IPS-18c (cell line): ENCODE data around the gene SDK1.

Source experiments
- H3K4me3 ChIP-seq: 2 replicates; pipeline ENCODE4 v1.7.0; 2013; ENCODE audit warnings: low read depth, mild to moderate bottlenecking, low read length, moderate library complexity; ENCODE audit not compliant: insufficient read depth
- H3K9me3 ChIP-seq: one replicate; pipeline ENCODE4 v1.6.1; 2013; ENCODE audit warnings: mild to moderate bottlenecking, low read length, moderate library complexity; ENCODE audit not compliant: control insufficient read depth, insufficient read depth

The SDK1 gene

DNA sequence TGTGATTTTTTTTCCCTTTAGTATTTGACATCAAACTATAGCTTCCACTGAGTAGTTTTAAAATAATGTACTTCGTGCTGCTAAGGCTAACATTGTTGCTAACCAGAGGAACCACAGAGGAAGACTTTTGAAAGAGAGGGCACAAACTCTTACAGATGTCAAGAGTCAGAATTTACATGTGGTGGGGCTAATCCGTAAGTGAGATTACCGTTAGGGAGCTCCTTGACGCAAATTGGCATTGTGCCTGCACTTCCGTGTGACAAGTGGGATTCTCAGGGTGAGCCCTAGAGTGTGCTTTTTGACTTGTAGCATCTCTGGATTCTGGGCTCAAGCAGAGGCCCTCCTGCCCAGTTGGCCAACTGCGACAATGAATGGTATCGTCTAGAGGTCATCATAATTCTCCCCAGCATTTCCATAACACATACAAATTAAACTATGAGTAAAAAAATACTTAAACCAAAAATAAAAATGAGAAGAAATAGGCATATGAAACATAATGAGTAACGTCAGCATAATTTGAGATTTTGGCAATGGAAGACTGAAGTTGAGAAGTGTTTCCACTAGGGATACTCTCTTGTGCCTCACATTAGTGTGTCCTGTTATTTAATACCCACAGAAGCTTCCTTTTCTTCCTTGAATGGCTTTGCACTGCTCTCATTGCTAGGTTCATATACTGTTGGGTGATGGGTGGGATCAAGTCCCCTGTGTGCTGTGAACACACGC lies 164.0 kb downstream of the SDK1 start:
- H3K4me3 ChIP-seq, result no peak overlapping the region
- H3K9me3 ChIP-seq, result no peaks in the 10 kb centered on the region

DNA sequence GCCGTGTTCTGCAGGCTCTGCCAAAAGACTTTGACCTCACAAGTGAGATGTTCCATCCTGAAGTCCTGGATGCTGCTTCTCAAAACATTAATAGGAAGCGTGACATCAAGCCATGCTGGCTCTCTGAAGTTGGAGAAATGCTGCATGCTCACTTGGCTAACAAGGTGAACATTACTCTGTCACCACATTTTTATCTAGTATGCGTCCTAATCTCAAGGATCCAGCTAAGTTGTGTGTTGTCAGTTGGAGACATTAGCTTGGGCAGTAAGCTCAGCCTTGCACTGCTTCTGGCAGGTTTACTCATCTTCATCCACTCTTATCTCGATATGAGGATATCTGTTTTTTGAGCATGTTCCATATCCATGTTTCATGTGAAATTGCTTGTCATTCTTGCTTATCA lies 165.2 kb downstream of the SDK1 start:
- Histone ChIP-seq H3K4me3 (no peak overlapping the region), H3K9me3 (no peaks in the 10 kb centered on the region)

GRCh38 chr7:3469641-3470040 lies 168.6 kb downstream of the SDK1 start:
- Histone ChIP-seq H3K9me3 (no peaks in the 10 kb centered on the region), H3K4me3 (no peak overlapping the region)

DNA sequence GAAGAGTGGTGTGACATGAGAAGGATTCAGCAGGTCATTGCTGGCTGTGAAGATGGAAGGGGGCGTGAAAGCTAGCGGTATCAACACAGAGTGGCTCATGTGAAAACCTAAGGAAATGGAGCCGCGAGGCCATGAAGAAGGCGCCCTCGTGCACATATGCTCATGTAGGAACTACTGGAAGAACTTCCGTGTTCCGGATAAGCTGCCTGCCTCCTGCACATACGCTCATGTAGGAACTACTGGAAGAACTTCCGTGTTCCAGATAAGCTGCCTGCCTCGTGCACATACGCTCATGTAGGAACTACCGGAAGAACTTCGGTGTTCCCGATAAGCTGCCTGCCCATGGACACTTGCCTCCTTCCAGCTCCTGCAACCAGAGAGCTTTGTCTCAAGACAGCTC lies 179.1 kb downstream of the SDK1 start:
- no peak overlapping the region for H3K4me3 ChIP-seq
- H3K9me3 ChIP-seq, result no peaks in the 10 kb centered on the region

DNA sequence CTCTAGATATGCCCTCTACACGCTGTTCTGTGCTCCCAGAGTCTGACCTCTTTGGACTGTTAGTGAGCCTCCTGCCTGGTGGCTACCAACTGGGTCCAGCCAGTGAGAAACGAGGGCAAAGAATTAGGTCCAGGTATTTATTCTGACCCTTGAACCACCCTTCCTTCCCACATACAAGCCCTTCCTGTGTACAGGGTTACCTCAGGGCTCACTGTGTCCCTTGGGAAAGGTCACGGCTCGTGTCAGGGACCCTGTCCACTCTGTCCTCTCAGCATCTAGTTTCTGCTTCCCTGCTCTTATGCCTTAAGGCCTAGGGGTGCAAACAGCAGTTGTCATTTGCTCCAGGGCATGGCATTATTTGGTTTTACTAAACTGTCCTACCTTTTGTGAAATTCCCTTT lies 180.4 kb downstream of the SDK1 start:
- no peaks in the 10 kb centered on the region for H3K9me3 ChIP-seq
- H3K4me3 ChIP-seq, result no peak overlapping the region

DNA sequence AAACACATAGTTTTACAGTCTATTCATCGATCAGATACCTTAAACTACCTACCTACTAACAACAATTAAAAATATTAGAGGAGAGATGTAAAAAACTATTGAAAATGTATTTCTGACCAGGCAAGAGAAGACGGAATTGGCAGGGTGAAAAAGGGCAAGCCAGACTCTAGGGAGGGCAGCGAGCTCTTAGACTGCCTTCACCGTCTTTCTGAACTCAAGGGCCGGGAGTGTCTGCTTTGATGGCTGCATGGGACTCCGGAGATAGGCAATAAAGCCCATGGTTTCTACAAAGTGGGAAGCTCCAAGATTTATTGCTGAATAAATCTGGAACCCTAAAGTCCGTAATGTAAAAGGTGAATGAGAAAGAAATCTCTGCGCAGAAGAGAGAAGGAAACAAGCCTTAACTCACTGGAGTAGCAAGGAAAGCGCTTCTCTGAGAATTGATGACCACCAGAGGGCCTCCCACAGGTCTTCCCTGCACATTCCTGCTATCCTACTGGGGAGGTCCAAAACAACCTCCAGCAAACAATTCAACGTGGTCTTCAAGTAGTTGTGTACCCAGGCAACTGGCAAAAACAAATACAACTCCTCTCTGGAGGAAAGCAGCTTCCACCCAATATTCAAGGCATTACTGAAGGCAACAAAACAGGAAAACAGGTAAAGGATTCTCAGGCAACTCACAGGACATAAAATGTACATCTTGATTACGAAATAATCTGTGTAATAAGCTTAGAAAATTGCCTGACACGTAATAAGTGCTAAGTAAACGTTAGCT lies 181.3 kb downstream of the SDK1 start:
- H3K9me3 ChIP-seq, result no peaks in the 10 kb centered on the region
- no peak overlapping the region for H3K4me3 ChIP-seq

- no peaks in the 10 kb centered on the region for H3K9me3 ChIP-seq
- H3K4me3 ChIP-seq, result no peak overlapping the region
Observed at GRCh38 chr7:3486841-3487240, 185.8 kb downstream of the SDK1 start.

DNA sequence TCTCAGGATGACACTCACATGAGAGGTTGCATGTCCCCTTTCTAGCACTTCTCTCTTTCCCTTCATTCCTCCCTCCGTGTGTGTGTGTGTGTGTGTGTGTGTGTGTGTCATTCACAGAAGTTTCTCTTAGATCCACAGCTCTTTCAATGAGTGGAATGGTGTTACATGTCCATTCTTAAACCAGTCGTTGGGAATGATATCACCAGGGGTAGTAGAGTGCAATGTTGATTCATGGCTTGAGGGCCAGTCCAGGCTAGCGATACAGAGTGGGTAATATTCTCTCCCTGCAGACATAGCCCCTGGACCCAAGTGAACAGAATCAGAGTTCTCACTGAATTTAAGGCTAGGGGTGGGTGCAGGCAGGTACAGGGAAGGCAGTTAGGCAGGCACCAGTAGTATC lies 187.8 kb downstream of the SDK1 start:
- H3K9me3 ChIP-seq, result no peaks in the 10 kb centered on the region
- no peak overlapping the region for H3K4me3 ChIP-seq

DNA sequence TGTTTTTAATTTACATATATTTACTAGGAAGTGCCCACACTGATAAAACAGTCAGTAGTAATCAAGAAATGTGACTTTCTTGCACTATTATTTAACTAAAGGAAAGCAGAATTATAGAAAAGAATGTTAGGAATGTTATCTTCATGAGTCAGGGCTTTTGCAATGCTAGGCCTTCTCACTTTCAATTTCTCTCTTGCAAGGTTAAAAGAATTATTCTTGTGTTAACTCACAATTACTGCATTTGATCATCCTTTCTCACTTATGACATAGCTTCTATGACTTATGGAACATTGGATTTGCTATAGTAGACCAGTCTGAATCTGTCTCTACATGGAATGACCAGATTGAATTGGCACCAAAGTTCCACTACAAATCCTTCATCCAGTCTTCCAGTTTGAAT lies 192.4 kb downstream of the SDK1 start:
- Histone ChIP-seq H3K4me3 (no peak overlapping the region), H3K9me3 (no peaks in the 10 kb centered on the region)

DNA sequence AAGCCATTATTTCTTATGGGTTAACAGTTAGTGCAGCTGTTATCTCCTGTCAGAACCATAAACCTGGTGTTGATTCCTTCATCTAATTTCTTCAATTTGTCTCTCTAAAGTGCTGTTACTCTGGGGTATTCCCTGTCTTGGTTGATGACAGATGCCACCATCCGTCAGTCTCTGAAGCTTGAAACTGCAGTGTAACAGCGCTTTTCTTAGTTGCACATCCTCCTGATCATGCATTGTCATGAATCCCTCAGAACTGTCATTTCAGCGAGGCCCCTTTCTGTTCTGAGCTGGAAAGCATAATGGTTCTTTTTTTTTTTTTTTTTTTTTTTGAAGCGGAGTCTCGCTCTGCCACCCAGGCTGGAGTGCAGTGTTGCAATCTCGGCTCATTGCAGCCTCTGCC lies 193.9 kb downstream of the SDK1 start:
- Histone ChIP-seq H3K9me3 (peaks cover 2% of the 10 kb centered on the region), H3K4me3 (no peak overlapping the region)

DNA sequence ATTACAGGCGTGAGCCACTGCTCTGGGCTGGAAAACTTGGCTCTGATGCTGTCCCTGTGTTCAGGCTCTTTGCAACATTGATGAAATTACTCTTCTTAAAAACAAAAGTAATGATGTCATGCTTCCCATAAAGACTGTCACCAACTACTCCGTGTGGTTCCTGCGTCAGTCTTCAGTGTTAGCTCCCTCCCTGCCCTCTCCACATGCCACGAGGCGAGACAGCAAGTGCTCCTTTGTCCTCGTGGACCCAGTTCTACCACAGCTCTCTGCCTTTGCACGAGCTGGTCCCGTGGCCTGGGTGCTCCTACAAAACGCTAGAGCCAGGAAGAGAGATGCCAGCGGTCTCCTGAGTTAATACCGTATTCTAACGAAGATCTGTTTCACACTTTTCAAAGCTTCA lies 194.5 kb downstream of the SDK1 start:
- Histone ChIP-seq H3K4me3 (no peak overlapping the region), H3K9me3 (peaks cover 2% of the 10 kb centered on the region)

GRCh38 chr7:3495954-3496353 lies 194.9 kb downstream of the SDK1 start:
- H3K9me3 ChIP-seq, result peaks cover 2% of the 10 kb centered on the region
- no peak overlapping the region for H3K4me3 ChIP-seq

- Histone ChIP-seq H3K9me3 (peaks cover 2% of the 10 kb centered on the region), H3K4me3 (no peak overlapping the region)
Observed at GRCh38 chr7:3497796-3498195, 196.7 kb downstream of the SDK1 start.

- Histone ChIP-seq H3K4me3 (no peak overlapping the region), H3K9me3 (peaks cover 2% of the 10 kb centered on the region)
Observed at GRCh38 chr7:3501671-3502070, 200.6 kb downstream of the SDK1 start.

DNA sequence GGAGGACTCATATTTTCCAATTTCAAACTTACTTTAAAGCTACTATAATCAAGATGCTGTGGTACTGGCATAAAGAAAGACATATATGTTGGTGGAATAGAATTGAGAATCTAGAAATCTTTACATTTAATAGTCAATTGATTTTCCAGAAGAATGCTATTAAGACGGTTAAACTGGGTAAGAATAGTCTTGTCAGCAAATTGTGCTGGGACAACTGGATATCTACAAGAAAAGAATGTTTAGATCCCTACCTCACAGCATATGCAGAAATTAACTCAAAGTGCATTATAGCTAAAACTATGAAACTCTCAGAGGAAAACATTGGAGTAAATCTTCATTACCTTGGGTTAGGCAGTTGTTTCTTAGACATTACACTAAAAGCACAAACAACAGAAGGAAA lies 203.3 kb downstream of the SDK1 start:
- peaks cover 2% of the 10 kb centered on the region for H3K9me3 ChIP-seq
- H3K4me3 ChIP-seq, result no peak overlapping the region

- Histone ChIP-seq H3K4me3 (no peak overlapping the region), H3K9me3 (no peaks in the 10 kb centered on the region)
Observed at GRCh38 chr7:3510101-3511020, 209.3 kb downstream of the SDK1 start.

GRCh38 chr7:3517344-3517743 lies 216.3 kb downstream of the SDK1 start:
- H3K4me3 ChIP-seq, result no peak overlapping the region
- H3K9me3 ChIP-seq, result no peaks in the 10 kb centered on the region

GRCh38 chr7:3518546-3518945 lies 217.5 kb downstream of the SDK1 start:
- no peak overlapping the region for H3K4me3 ChIP-seq
- no peaks in the 10 kb centered on the region for H3K9me3 ChIP-seq
